SJCRH30 (cell line): ENCODE results near the gene NUCB1. TPM values are rescaled to one million over a fixed set of nuclear protein-coding genes. Genes with fewer than 3 reads are reported as not detected.

Experiments used
- DNase-seq, 2 experiments: peaks; one replicate each; pipeline ENCODE4 v3.0.0-alpha.2; 2015 to 2020
- H3K27ac ChIP-seq: fragments of 250-450 bp; sonication (Bioruptor Pico); 2 replicates; pipeline ENCODE4 v1.5.1; 2020; ENCODE audit warnings: mild to moderate bottlenecking, moderate library complexity
- H3K27me3 ChIP-seq: fragments of 250-450 bp; sonication (Bioruptor Pico); 2 replicates; pipeline ENCODE4 v1.5.1; 2020; ENCODE audit warnings: mild to moderate bottlenecking, moderate library complexity
- H3K36me3 ChIP-seq: fragments of 250-450 bp; sonication (Bioruptor Pico); 2 replicates; pipeline ENCODE4 v1.5.1; 2020; ENCODE audit warnings: mild to moderate bottlenecking, moderate library complexity
- H3K4me1 ChIP-seq: fragments of 250-450 bp; sonication (Bioruptor Pico); 2 replicates; pipeline ENCODE4 v1.5.1; 2020; ENCODE audit warnings: mild to moderate bottlenecking, moderate library complexity
- H3K4me3 ChIP-seq: fragments of 250-450 bp; sonication (Bioruptor Pico); 2 replicates; pipeline ENCODE4 v1.5.1; 2020; ENCODE audit warnings: mild to moderate bottlenecking, moderate library complexity
- H3K9me3 ChIP-seq: fragments of 250-450 bp; sonication (Bioruptor Pico); replicated peaks from 2 replicates; pipeline ENCODE4 v1.5.1; 2020; ENCODE audit warnings: mild to moderate bottlenecking, moderate library complexity
- total RNA-seq: library from RNA; depleted of rRNA; stranded (reverse); fragments of >200 nt; shearing (Covaris generic); gene quantifications from 2 replicates; pipeline ENCODE4 v1.2.3, GENCODE V29; 2014

NUCB1 gene
- total RNA-seq, 1 experiment from 2014 or later: 91.2 TPM

DNA sequence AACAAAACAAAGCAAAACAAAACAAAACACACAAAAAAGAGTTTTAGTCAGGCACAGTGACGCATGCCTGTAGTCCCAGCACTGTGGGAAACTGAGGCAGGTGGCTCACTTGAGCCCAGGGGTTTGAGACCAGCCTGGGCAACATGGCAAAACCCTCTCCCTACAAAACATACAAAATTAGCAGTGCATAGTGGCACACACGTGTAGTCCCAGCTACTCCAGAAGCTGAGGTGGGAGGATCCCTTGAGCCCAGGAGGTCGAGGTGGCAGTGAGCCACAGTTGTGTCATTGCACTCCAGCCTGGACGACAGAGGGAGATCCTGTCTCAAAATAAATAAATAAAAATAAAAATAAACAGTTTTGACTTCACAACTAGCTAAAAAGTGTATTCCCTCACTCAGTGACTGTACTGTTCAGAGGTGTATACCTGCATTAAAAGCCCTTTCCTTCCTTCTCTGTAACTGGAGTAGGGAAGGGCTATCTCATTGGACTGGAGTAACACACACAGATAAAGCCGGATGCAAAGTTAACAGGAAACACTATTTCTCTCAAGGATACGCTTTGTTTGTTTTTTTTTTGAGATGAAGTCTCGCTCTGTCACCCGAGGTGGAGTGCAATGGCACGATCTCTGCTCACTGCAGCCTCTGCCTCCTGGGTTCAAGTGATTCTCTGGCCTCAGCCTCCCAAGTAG lies 50.9 kb downstream of the NUCB1 start:
- H3K27ac ChIP-seq: no peak overlapping the region
- H3K4me3 ChIP-seq: no peak overlapping the region
- no peaks in the 10 kb centered on the region for H3K36me3 ChIP-seq
- H3K9me3 ChIP-seq: no peaks in the 10 kb centered on the region; the same call in 1 of the 2 replicates
- no peaks in the 10 kb centered on the region; the same call in 1 of the 2 replicates for H3K4me1 ChIP-seq
- DNase-seq: no peak
- no peaks in the 10 kb centered on the region for H3K27me3 ChIP-seq

DNA sequence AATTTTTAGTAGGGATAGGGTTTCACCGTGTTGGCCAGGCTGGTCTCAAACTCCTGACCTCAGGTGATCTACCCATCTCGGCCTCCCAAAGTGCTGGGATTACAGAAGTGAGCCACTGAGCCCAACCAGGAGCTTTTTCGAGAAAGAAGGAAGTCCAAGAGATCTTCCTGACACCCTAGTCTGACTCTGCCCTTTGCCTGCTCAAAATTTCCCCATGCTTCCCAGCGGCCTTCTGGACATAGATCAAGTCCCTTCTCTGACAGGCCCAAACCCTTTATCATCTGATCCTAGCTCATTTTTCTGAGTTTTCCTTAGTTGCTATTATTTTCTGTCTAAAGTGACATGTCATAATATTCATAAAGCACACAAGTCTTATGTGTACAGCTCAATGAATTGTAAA lies 53.0 kb downstream of the NUCB1 start:
- Histone ChIP-seq H3K27ac (no peak overlapping the region), H3K36me3 (peaks cover 2% of the 10 kb centered on the region; the same call in 1 of the 2 replicates), H3K4me3 (no peak overlapping the region), H3K9me3 (no peaks in the 10 kb centered on the region), H3K4me1 (no peaks in the 10 kb centered on the region; the same call in 1 of the 2 replicates), H3K27me3 (no peaks in the 10 kb centered on the region)
- DNase-seq: no peak

DNA sequence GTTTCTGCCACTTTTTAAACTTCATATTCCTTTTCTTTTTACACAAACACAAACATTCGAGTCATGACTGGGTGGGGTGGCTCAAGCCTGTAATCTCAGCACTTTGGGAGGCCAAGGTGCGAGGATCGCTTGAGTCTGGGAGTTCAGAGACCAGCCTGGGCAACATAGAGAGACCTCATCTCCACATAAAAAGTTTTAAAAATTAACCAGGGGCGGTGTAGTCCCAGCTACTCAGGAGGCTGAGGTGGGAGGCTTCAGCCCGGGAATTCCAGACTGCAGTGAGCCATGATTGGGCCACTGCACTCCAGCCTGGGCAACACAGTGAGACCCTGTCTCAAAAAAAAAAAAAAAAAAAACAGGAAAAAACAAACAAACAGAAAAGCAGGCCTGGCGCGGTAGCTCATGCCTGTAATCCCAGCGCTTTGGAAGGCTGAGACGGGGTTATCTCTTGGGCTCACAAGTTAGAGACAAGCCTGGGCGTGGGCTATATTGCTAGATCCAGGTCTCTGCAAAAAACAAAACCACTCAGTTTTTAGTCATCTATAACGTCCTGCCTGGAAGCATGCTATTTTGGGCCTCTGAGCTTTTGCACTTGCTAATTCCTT lies 54.0 kb downstream of the NUCB1 start:
- H3K4me1 ChIP-seq: no peaks in the 10 kb centered on the region; the same call in 1 of the 2 replicates
- H3K4me3 ChIP-seq: peak overlapping the region; percentile 76
- DNase-seq: no peak
- no peaks in the 10 kb centered on the region for H3K9me3 ChIP-seq
- peak overlapping the region; percentile 41; the same call in 1 of the 2 replicates for H3K27ac ChIP-seq
- H3K27me3 ChIP-seq: no peaks in the 10 kb centered on the region
- peaks cover 2% of the 10 kb centered on the region; the same call in 1 of the 2 replicates for H3K36me3 ChIP-seq

DNA sequence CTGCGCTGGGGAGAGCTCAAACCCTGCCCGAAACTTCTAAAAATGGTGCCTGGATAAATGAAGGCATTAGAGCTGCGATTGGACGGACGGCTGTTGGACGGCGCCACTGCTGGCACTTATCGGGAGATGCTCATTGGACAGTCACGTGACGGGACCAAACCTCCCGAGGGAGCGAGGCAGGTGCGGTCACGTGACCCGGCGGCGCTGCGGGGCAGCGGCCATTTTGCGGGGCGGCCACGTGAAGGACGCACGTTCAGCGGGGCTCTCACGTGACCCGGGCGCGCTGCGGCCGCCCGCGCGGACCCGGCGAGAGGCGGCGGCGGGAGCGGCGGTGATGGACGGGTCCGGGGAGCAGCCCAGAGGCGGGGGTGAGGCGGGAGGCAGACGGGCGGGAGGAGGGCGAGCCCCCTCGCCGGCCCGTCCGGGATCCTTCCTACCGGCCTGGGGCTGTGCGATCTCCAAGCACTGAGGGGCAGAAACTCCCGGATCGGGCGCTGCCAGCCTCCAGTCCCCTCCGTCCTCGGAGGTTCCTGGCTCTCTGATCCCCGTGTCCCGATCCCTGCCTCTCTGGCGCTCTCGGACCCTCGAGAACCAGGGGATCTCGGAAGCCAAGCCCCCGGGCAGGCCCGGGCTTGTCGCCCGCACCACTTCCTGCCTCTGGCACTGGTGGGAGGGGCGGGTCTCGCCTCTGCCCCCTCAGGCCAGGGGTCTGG lies 54.6 kb downstream of the NUCB1 start, which contains the start of gene BAX:
BAX (plus strand) TSS at position 281 of the 713 bp plus-strand sequence; CDS start at position 335, 54 bp downstream.
- peak; percentile 98 for DNase-seq
- peaks cover 2% of the 10 kb centered on the region; the same call in 1 of the 2 replicates for H3K36me3 ChIP-seq

DNA sequence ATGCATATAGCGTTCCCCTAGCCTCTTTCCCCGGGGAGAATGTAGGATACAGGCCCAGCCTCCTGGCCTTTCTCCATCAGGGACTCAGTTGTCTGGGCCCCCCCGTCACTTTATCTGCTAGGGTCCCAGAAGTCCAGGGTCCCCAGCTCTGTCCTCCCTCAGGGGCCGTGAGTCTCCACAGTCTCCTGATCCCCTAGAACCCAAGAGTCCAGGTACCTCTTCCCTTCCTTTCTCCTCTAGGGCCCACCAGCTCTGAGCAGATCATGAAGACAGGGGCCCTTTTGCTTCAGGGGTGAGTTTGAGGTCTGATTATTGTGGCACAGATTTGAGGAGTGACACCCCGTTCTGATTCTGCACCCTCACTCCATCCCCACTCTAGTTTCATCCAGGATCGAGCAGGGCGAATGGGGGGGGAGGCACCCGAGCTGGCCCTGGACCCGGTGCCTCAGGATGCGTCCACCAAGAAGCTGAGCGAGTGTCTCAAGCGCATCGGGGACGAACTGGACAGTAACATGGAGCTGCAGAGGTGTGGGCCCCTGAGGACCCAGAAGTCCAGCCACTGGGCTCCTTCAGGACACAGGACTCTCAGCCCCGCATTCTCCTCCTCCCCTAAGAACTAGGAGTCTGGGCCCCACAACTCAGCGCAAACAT lies 55.3 kb downstream of the NUCB1 start:
- H3K27me3 ChIP-seq: no peaks in the 10 kb centered on the region
- DNase-seq: no peak
- peak overlapping the region; percentile 79 for H3K27ac ChIP-seq
- no peaks in the 10 kb centered on the region; the same call in 1 of the 2 replicates for H3K4me1 ChIP-seq
- H3K9me3 ChIP-seq: no peaks in the 10 kb centered on the region
- H3K36me3 ChIP-seq: peaks cover 2% of the 10 kb centered on the region
- peak overlapping the region; percentile 76 for H3K4me3 ChIP-seq

More for the DNA sequence above, 54.6 kb downstream of the NUCB1 start, which contains the start of gene BAX:
- H3K27ac ChIP-seq: peak within 1 kb of the TSS; percentile 79
- H3K4me3 ChIP-seq: peak within 1 kb of the TSS; percentile 76
- no peaks in the 10 kb centered on the region for H3K27me3 ChIP-seq
- H3K9me3 ChIP-seq: no peaks in the 10 kb centered on the region
- no peaks in the 10 kb centered on the region; the same call in 1 of the 2 replicates for H3K4me1 ChIP-seq

DNA sequence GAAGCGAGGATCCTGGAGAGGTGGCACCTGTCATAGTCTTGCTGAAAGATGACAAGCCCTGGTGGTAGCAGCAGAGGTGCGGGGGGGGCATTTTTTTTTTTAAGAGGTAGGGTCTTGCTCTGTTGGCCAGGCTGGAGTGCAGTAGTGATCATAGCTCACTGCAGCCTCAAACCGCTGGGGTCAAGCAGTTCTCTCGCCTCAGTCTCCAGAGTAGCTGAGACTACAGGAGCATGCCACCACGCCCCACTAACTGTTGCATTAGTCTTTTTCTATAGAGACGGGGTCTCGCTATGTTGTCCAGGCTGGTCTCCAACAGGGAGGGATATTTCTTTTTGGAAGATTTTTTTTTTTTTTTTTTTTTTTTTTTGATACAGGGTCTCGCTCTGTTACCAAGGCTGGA lies 57.9 kb downstream of the NUCB1 start:
- H3K4me3 ChIP-seq: no peak overlapping the region
- H3K4me1 ChIP-seq: peaks cover 5% of the 10 kb centered on the region; the same call in 1 of the 2 replicates
- DNase-seq: no peak
- H3K36me3 ChIP-seq: peaks cover 5% of the 10 kb centered on the region
- no peaks in the 10 kb centered on the region for H3K9me3 ChIP-seq
- no peak overlapping the region for H3K27ac ChIP-seq
- H3K27me3 ChIP-seq: no peaks in the 10 kb centered on the region

DNA sequence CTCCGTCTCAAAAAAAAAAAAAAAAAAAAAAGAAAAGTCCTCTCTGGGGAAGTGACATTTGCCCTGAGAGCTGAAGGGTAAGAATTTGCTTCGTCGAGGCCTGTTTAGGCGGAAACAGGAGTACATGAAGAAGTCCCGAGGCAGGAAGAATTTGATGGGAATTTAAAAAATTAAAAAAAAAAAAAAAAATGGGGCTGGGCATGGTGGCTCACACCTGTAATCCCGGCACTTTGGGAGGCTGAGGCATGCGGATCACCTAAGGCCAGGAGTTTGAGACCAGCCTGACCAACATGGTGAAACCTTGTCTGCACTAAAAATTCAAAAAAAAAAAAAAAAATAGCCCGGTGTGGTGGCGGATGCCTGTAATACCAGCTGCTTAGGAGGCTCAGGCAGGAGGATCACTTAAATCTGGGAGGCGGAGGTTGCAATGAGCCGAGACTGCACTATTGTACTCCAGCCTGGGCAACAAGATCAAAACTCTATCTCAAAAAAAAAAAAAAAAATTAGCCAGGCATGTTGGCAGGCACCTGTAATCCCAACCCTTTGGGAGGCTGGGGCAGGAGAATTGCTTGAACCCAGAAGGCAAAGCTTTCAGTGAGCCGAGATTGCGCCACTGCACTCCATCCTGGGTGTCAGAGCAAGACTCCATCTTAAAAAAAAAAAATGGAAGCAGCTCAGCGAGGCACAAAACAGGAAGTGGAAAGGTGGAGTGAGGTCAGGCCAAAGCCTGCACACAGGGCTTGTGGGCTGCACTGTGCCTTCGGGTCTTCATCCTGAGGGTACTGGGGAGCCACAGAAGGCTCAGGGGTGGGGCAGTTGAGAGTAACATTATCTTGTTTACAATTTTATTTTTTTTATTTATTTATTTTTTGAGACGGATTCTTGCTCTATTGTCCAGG lies 59.5 kb downstream of the NUCB1 start:
- no peak for DNase-seq
- Histone ChIP-seq H3K9me3 (no peaks in the 10 kb centered on the region), H3K27me3 (no peaks in the 10 kb centered on the region), H3K36me3 (peaks cover 5% of the 10 kb centered on the region), H3K4me3 (no peak overlapping the region), H3K4me1 (peaks cover 17% of the 10 kb centered on the region), H3K27ac (no peak overlapping the region)

DNA sequence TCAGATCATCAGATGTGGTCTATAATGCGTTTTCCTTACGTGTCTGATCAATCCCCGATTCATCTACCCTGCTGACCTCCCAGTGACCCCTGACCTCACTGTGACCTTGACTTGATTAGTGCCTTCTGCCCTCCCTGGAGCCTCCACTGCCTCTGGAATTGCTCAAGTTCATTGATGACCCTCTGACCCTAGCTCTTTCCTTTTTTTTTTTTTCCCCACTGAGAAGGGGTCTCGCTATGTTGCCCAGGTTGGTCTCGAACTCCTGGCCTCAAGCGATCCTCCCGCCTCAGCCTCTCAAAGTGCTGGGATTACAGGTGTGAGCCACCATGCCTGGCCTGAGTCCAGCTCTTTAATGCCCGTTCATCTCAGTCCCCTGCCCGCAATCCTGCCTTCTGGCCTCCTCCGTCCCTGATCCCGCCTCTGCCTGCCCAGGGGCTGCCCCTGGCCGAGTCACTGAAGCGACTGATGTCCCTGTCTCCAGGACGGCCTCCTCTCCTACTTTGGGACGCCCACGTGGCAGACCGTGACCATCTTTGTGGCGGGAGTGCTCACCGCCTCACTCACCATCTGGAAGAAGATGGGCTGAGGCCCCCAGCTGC lies 61.0 kb downstream of the NUCB1 start:
- DNase-seq: no peak
- H3K4me1 ChIP-seq: peaks cover 18% of the 10 kb centered on the region
- H3K9me3 ChIP-seq: no peaks in the 10 kb centered on the region
- H3K27me3 ChIP-seq: no peaks in the 10 kb centered on the region
- no peak overlapping the region for H3K27ac ChIP-seq
- no peak overlapping the region for H3K4me3 ChIP-seq
- peaks cover 7% of the 10 kb centered on the region for H3K36me3 ChIP-seq

DNA sequence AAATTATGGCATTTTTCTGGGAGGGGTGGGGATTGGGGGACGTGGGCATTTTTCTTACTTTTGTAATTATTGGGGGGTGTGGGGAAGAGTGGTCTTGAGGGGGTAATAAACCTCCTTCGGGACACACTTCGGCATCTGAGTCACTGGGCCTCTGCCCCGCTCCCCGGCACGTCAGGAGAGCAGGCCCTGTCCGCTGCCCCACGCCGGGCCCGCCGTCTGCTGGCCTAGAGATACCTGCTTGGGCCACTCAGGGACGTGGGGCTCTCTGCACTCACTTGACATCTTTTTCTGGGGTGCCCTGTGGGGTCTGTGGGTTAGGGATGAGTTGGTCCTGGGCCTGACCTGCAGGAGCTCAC lies 61.5 kb downstream of the NUCB1 start:
- Histone ChIP-seq H3K27me3 (no peaks in the 10 kb centered on the region), H3K4me3 (no peak overlapping the region), H3K27ac (no peak overlapping the region), H3K9me3 (no peaks in the 10 kb centered on the region), H3K4me1 (peaks cover 18% of the 10 kb centered on the region), H3K36me3 (peaks cover 12% of the 10 kb centered on the region)
- DNase-seq: no peak

DNA sequence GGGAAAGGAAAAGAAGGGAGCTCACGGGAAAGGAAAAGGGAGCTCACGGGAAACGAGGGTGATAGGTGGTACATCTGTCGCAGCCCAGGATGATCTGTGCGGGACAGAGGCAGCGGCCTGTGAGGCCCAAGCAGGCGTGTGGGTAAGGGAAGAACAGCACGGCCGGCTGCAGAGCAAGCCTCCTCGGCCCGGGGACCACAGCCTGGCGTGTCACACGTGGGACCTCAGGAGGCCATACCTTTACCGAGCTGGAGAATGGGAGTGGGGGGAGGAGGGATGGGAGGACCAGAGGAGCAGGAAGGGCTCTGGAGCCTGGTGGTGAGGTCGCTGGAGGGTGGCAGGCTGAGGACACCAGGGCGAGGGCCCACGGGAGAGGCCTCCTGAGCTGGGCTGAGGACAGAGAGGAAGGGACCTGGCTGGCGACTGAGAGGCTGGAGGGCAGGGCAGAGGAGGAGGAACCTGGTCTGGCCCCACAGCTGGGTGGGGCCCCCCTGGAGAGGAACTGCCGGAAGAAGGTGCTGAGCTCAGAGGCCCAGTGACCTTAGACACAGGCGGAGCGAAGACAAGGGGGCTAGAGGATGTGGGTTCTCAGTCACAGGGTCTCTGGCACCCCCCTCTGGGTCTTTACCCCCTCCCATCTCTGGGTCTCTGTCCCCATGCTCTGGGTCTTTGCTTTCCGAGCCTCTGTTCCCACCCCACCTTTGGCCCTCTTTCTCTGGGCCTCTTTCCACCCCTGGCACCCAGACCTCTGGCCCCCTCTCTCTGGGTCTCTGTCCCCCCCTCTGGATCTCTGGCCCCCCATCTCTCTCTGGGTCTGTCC lies 62.1 kb downstream of the NUCB1 start:
- Histone ChIP-seq H3K27me3 (no peaks in the 10 kb centered on the region), H3K4me1 (peaks cover 18% of the 10 kb centered on the region), H3K27ac (peak overlapping the region; percentile 1; the same call in 1 of the 2 replicates), H3K4me3 (no peak overlapping the region), H3K9me3 (no peaks in the 10 kb centered on the region), H3K36me3 (peaks cover 16% of the 10 kb centered on the region)
- peak in 1 of 2 experiments; percentile 24 for DNase-seq

DNA sequence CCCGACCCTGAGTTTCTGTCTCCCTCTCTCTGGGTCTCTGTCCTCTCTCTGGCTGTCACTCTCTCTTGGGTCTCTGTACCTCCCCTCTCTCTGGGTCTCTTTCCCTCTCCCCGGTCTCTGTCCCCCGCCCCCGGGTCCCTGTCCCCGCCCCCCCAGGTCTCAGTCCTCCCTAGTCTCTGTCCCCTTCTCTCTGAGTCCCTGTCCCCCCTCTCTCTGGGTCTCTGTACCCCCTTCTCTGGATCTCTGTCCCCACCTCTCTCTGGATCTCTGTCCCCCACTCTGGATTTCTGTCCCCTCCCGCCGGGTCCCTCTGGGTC lies 62.7 kb downstream of the NUCB1 start:
- H3K4me1 ChIP-seq: peaks cover 18% of the 10 kb centered on the region
- H3K36me3 ChIP-seq: peaks cover 20% of the 10 kb centered on the region
- no peaks in the 10 kb centered on the region for H3K27me3 ChIP-seq
- no peak overlapping the region for H3K4me3 ChIP-seq
- no peak overlapping the region for H3K27ac ChIP-seq
- DNase-seq: no peak
- no peaks in the 10 kb centered on the region for H3K9me3 ChIP-seq

DNA sequence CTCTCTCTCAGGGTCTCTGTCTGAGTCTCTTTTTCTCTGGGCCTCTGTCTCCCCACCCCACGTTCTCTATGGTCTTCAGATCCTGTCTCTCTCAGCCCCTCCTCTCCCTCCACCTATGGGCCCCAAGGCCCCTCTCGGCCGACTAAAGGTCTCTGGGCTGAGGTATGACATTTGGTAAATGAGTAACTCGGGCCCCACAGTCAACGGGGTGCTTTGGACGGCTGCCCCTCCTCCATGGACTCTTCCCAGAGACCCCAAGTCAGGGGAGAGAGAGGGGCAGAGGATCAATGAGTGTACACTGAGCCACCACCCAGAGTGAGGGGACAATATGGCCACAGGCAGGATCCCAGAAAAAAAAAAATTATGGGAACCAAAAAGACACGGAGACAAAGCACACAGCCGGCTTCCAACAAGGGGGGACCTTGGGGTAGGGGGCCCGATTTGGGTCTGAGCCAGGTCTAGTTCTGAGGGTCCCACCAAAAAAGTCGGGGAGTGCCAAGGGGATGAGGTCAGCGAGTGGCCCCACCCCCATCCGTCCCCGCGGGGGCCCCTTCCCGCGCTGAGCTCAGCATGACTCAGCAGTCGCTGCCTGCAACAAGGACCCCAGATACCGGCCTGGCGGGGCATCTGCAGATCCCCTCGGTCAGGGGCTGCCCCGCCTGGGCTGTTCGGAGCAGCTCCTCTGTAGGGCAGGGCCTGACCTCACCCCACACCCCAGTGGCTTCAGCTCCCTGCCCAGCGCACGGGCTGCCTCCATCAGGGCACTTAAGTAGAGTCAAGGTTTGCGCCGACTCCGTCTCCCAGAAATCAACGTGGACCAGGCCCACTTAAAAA lies 63.5 kb downstream of the NUCB1 start:
- H3K4me1 ChIP-seq: peaks cover 18% of the 10 kb centered on the region
- H3K36me3 ChIP-seq: peaks cover 21% of the 10 kb centered on the region
- no peaks in the 10 kb centered on the region for H3K9me3 ChIP-seq
- H3K4me3 ChIP-seq: peak overlapping the region; percentile 49
- H3K27ac ChIP-seq: peak overlapping the region; percentile 95
- H3K27me3 ChIP-seq: no peaks in the 10 kb centered on the region
- DNase-seq: peak; percentile 84 to 89
